Loucy (cell line): ENCODE results near the gene PPP2R5E.

Source experiments
- H2AFZ ChIP-seq: fragments of 200-600 bp; sonication (generic); 2 replicates; pipeline ENCODE4 v1.6.0; 2016; ENCODE audit warnings: antibody characterized with exemption, mild to moderate bottlenecking, low read length, moderate library complexity
- H3F3A ChIP-seq: fragments of 200-600 bp; 2 replicates; pipeline ENCODE4 v1.6.0; 2016; ENCODE audit warnings: antibody characterized with exemption, low read depth, mild to moderate bottlenecking
- H3K27me3 ChIP-seq: fragments of 200-600 bp; sonication (generic); 2 replicates; pipeline ENCODE4 v1.6.1; 2014; ENCODE audit warnings: low read length, mild to moderate bottlenecking; ENCODE audit not compliant: insufficient read depth, poor library complexity, severe bottlenecking
- H3K36me3 ChIP-seq: fragments of 200-600 bp; sonication (generic); 2 replicates; pipeline ENCODE4 v1.6.1; 2016; ENCODE audit warnings: low read length; ENCODE audit not compliant: insufficient read depth
- H3K4me1 ChIP-seq: fragments of 200-600 bp; sonication (generic); 2 replicates; pipeline ENCODE4 v1.5.1; 2014; ENCODE audit warnings: low read length, mild to moderate bottlenecking; ENCODE audit not compliant: insufficient read depth, poor library complexity, severe bottlenecking
- H3K4me2 ChIP-seq: fragments of 200-600 bp; sonication (generic); 2 replicates; pipeline ENCODE4 v1.6.0; 2014; ENCODE audit warnings: antibody characterized with exemption, low read length, low read depth, mild to moderate bottlenecking; ENCODE audit not compliant: poor library complexity, severe bottlenecking
- H3K4me3 ChIP-seq: fragments of 200-600 bp; sonication (generic); 2 replicates; pipeline ENCODE4 v1.5.1; 2014; ENCODE audit warnings: low read length, mild to moderate bottlenecking, mixed read lengths; ENCODE audit not compliant: poor library complexity, severe bottlenecking
- H3K79me2 ChIP-seq: fragments of 200-600 bp; sonication (generic); 2 replicates; pipeline ENCODE4 v1.6.1; 2014; ENCODE audit warnings: low read length; ENCODE audit not compliant: insufficient read depth
- H3K9ac ChIP-seq: fragments of 200-600 bp; sonication (generic); 2 replicates; pipeline ENCODE4 v1.6.0; 2014; ENCODE audit warnings: mild to moderate bottlenecking, low read depth, low read length, moderate library complexity; ENCODE audit not compliant: poor library complexity, severe bottlenecking
- H3K9me2 ChIP-seq: fragments of 200-600 bp; sonication (generic); replicated peaks from 2 replicates; pipeline ENCODE4 v1.6.1; 2016; ENCODE audit warnings: low read depth, low read length, mixed read lengths
- H3K9me3 ChIP-seq: fragments of 200-600 bp; sonication (generic); 2 replicates; pipeline ENCODE4 v1.6.1; 2014; ENCODE audit warnings: mild to moderate bottlenecking, antibody characterized with exemption, low read length, low read depth; ENCODE audit not compliant: insufficient read depth
- H4K20me1 ChIP-seq: fragments of 200-600 bp; sonication (generic); 2 replicates; pipeline ENCODE4 v1.6.0; 2014; ENCODE audit warnings: antibody characterized with exemption, low read length, mild to moderate bottlenecking; ENCODE audit not compliant: insufficient read depth, poor library complexity, severe bottlenecking
- CTCF ChIP-seq: fragments of 200-600 bp; sonication (generic); conservative IDR thresholded peaks from 2 replicates; pipeline ENCODE4 v1.5.1; 2014; ENCODE audit warnings: mild to moderate bottlenecking, antibody characterized with exemption, low read length
- EZH2phosphoT487 ChIP-seq: fragments of 200-600 bp; IDR thresholded peaks from 2 replicates; pipeline ENCODE4 v1.6.1; 2018; ENCODE audit warnings: antibody characterized with exemption, mild to moderate bottlenecking, moderate library complexity, borderline replicate concordance

PPP2R5E gene

DNA sequence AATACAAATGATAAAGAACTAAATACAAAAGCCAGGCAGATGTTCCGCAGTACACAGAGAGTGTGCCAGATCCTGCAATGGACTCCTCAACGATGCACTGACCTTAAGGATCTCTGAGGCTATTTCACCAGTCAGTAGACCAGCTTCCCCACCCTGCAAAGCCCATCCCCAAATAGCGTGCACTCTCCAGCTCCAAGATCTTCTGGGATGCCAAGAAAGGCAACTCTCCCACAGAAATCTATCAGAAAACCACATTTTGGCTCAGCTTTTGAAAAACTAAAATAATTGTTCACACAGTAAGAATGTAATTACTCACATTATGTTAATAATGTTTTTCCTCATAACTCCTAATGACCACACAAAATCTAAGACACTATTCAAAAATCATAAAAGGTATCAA lies 90.4 kb downstream of the PPP2R5E start:
- Histone ChIP-seq H2AFZ (no peak overlapping the region), H3K9me3 (no peaks in the 10 kb centered on the region), H3K4me1 (peaks cover 9% of the 10 kb centered on the region), H3K9me2 (no peaks in the 10 kb centered on the region), H3F3A (no peaks in the 10 kb centered on the region), H4K20me1 (peaks cover 13% of the 10 kb centered on the region), H3K36me3 (peaks cover 38% of the 10 kb centered on the region; the same call in 1 of the 2 replicates), H3K27me3 (no peaks in the 10 kb centered on the region), H3K79me2 (peaks cover 88% of the 10 kb centered on the region), H3K4me3 (no peak overlapping the region), H3K9ac (no peak overlapping the region), H3K4me2 (no peak overlapping the region)
- TF ChIP-seq CTCF (no peak), EZH2phosphoT487 (no peak)

GRCh38 chr14:63448841-63449240 lies 94.3 kb downstream of the PPP2R5E start:
- H3K9me3 ChIP-seq, result no peaks in the 10 kb centered on the region
- peaks cover 84% of the 10 kb centered on the region for H3K79me2 ChIP-seq
- no peaks in the 10 kb centered on the region for H3F3A ChIP-seq
- H4K20me1 ChIP-seq, result peaks cover 15% of the 10 kb centered on the region
- TF ChIP-seq EZH2phosphoT487 (no peak), CTCF (no peak)
- no peak overlapping the region for H3K9ac ChIP-seq
- H2AFZ ChIP-seq, result no peak overlapping the region
- H3K4me3 ChIP-seq, result no peak overlapping the region
- no peaks in the 10 kb centered on the region for H3K9me2 ChIP-seq
- H3K4me1 ChIP-seq, result no peaks in the 10 kb centered on the region
- H3K27me3 ChIP-seq, result no peaks in the 10 kb centered on the region
- no peak overlapping the region for H3K4me2 ChIP-seq
- peaks cover 40% of the 10 kb centered on the region; the same call in 1 of the 2 replicates for H3K36me3 ChIP-seq

DNA sequence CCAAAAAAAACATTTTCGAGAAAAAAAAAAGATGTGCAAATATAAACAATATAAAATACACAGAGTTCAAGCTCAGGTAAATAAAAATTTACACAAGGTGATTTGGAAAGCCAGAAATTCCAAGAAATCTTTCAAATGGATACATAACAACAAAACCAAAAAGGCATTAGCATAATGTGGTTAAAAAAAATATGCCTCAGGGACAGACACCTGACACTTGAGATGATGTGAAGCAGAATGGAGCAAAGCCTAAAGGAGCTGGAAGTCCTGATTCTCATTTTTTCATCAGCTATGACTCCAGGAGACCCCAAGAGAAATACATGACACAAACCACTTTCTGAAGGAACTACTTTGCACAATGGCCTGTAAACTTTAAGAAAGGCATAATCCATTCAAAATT lies 98.6 kb downstream of the PPP2R5E start:
- no peak overlapping the region for H2AFZ ChIP-seq
- no peaks in the 10 kb centered on the region for H3K4me1 ChIP-seq
- H3K36me3 ChIP-seq, result peaks cover 4% of the 10 kb centered on the region; the same call in 1 of the 2 replicates
- H3K4me2 ChIP-seq, result no peak overlapping the region
- H3K79me2 ChIP-seq, result peaks cover 75% of the 10 kb centered on the region
- H3K27me3 ChIP-seq, result no peaks in the 10 kb centered on the region
- no peak overlapping the region for H3K9ac ChIP-seq
- no peak overlapping the region for H3K4me3 ChIP-seq
- TF ChIP-seq CTCF, result no peak
- TF ChIP-seq EZH2phosphoT487, result no peak
- H4K20me1 ChIP-seq, result peaks cover 20% of the 10 kb centered on the region
- no peaks in the 10 kb centered on the region for H3K9me2 ChIP-seq
- H3F3A ChIP-seq, result no peaks in the 10 kb centered on the region
- H3K9me3 ChIP-seq, result no peaks in the 10 kb centered on the region
